Lower lobe of right lung (tissue), 2 donors: Measurements from ENCODE around the gene FGD6. TPM values are rescaled to one million over a fixed set of nuclear protein-coding genes. Genes with fewer than 3 reads are reported as not detected.

Source experiments
- ATAC-seq, 2 donors: fragments of 200-7000 bp; cut with Tn5 transposase; one replicate each; pipeline ENCODE4 v1.9.1; 2020 to 2022; ENCODE audit warnings: mild to moderate bottlenecking in 2 of 2, moderate library complexity in 2 of 2
- DNase-seq: peaks from one replicate; pipeline ENCODE4 v3.0.0-alpha.2; 2020
- H3K27ac ChIP-seq: fragments of 200-600 bp; one replicate; pipeline ENCODE4 v1.8.0; 2022
- H3K27me3 ChIP-seq: fragments of 200-600 bp; one replicate; pipeline ENCODE4 v1.8.0; 2022; ENCODE audit warnings: low read depth
- H3K36me3 ChIP-seq: fragments of 200-600 bp; one replicate; pipeline ENCODE4 v1.8.0; 2022; ENCODE audit warnings: mild to moderate bottlenecking
- H3K4me1 ChIP-seq: fragments of 200-600 bp; one replicate; pipeline ENCODE4 v1.8.0; 2022
- H3K4me3 ChIP-seq: fragments of 200-600 bp; one replicate; pipeline ENCODE4 v1.8.0; 2022; ENCODE audit warnings: mild to moderate bottlenecking
- H3K9me3 ChIP-seq: fragments of 200-600 bp; one replicate; pipeline ENCODE4 v1.8.0; 2022
- CTCF ChIP-seq: fragments of 200-600 bp; IDR thresholded peaks from one replicate; pipeline ENCODE4 v1.8.0; 2022; ENCODE audit warnings: antibody characterized with exemption, mild to moderate bottlenecking
- intact Hi-C: fragments of 100-400 bp; cut with DNase I; formaldehyde crosslinking; loops from one replicate; pipeline ENCODE4 v1.11.0; 2022
- total RNA-seq: library from RNA; stranded (reverse); fragmentation: NEBNext Ultra II Directional; extraction: Animal tissue kit (Norgen Biotek cat#: 25700); gene quantifications from one replicate; pipeline ENCODE4 v1.2.1, GENCODE V29; 2021
- donor health status: DM: no; HTN: yes; CAD: no; lungs with severe emphysema.

FGD6 gene
- total RNA-seq, 1 donor from 2014 or later, result 22.9 TPM

- H3K4me3 ChIP-seq, result no peak overlapping the region
- no peaks in the 10 kb centered on the region for H3K9me3 ChIP-seq
- H3K36me3 ChIP-seq, result peaks cover 67% of the 10 kb centered on the region
- DNase-seq, result no peak
- intact Hi-C loops, result no loop called here
- ATAC-seq, result peak in 1 of 2 donors; percentile 62
- TF ChIP-seq CTCF, result no peak
- no peaks in the 10 kb centered on the region for H3K27me3 ChIP-seq
- peaks cover 14% of the 10 kb centered on the region for H3K4me1 ChIP-seq
- no peak overlapping the region for H3K27ac ChIP-seq
These were observed 42.1 kb upstream of the FGD6 start for GRCh38 chr12:95259368-95259767.

GRCh38 chr12:95258803-95259202 lies 41.5 kb upstream of the FGD6 start:
- no peak for TF ChIP-seq CTCF
- peaks cover 67% of the 10 kb centered on the region for H3K36me3 ChIP-seq
- H3K4me3 ChIP-seq, result no peak overlapping the region
- no peak overlapping the region for H3K27ac ChIP-seq
- intact Hi-C loops, result no loop called here
- H3K27me3 ChIP-seq, result no peaks in the 10 kb centered on the region
- ATAC-seq (no peak), DNase-seq (no peak)
- H3K9me3 ChIP-seq, result no peaks in the 10 kb centered on the region
- H3K4me1 ChIP-seq, result peaks cover 14% of the 10 kb centered on the region

- no peak for ATAC-seq
- DNase-seq, result no peak
- Histone ChIP-seq H3K27ac (no peak overlapping the region), H3K27me3 (no peaks in the 10 kb centered on the region), H3K36me3 (peaks cover 66% of the 10 kb centered on the region), H3K4me3 (no peak overlapping the region), H3K4me1 (peaks cover 13% of the 10 kb centered on the region), H3K9me3 (no peaks in the 10 kb centered on the region)
- TF ChIP-seq CTCF, result no peak
- intact Hi-C loops, result no loop called here
These were observed 40.9 kb upstream of the FGD6 start for GRCh38 chr12:95258151-95258550.

GRCh38 chr12:95257541-95257940 lies 40.3 kb upstream of the FGD6 start:
- Histone ChIP-seq H3K27ac (no peak overlapping the region), H3K4me3 (no peak overlapping the region), H3K9me3 (no peaks in the 10 kb centered on the region), H3K4me1 (peaks cover 15% of the 10 kb centered on the region), H3K27me3 (no peaks in the 10 kb centered on the region), H3K36me3 (peaks cover 67% of the 10 kb centered on the region)
- ATAC-seq, result no peak
- intact Hi-C loops, result no loop called here
- DNase-seq, result no peak
- TF ChIP-seq CTCF, result no peak

- peak in 1 of 2 donors; percentile 41 for ATAC-seq
- peaks cover 65% of the 10 kb centered on the region for H3K36me3 ChIP-seq
- H3K27ac ChIP-seq, result no peak overlapping the region
- H3K4me3 ChIP-seq, result no peak overlapping the region
- H3K9me3 ChIP-seq, result no peaks in the 10 kb centered on the region
- intact Hi-C loops, result no loop called here
- peaks cover 17% of the 10 kb centered on the region for H3K4me1 ChIP-seq
- TF ChIP-seq CTCF, result no peak
- no peak for DNase-seq
- H3K27me3 ChIP-seq, result no peaks in the 10 kb centered on the region
These were observed 36.1 kb upstream of the FGD6 start for GRCh38 chr12:95253386-95253785.
